ENCODE measurements around the gene CACNA1D.

DNA sequence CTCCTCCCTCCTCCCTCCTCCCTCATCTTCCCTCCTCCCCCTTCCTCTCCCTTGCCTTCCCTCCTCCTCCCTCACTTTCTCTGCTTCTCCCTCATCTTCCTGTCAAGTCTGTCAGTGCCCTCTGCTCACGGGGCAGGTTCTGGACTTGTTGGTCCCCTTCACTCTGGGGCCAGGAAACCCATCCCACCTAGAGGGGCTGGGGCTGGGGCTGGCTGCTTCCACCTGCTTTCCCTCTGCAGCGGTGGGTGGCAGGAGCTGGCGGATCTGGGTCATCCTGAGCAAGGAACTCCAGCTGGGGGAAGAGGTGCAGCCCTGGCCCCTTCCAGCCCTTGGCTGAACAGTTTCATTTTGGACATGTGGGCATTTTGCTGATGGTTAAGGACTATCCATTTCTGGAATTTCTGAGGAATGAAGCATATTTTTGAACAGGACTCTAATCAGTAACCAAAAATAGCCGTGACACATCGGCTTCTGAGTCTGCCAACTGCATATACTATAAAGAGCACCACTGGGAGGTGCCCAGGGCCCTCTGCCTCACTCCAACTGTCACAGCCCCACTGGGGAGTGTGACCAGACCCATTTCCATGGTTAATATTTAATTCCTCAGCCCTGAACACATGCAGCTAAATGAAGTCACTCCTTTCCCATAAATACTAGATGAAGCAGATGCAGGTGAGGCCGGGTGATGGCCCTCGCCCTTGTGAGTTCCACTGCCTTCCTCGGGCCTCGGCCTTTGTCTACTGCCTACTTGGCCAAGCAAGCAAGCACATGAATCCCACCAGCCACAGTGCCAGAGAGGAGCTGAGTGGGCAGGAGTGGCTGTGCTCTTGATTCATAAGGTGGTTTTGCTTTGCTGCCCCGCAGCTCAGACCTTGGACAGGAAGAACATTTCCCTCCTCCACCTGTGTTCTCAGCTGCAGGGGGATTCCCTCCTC, 312.0 kb downstream of the CACNA1D start:
- TF ChIP-seq, protein P1, sequence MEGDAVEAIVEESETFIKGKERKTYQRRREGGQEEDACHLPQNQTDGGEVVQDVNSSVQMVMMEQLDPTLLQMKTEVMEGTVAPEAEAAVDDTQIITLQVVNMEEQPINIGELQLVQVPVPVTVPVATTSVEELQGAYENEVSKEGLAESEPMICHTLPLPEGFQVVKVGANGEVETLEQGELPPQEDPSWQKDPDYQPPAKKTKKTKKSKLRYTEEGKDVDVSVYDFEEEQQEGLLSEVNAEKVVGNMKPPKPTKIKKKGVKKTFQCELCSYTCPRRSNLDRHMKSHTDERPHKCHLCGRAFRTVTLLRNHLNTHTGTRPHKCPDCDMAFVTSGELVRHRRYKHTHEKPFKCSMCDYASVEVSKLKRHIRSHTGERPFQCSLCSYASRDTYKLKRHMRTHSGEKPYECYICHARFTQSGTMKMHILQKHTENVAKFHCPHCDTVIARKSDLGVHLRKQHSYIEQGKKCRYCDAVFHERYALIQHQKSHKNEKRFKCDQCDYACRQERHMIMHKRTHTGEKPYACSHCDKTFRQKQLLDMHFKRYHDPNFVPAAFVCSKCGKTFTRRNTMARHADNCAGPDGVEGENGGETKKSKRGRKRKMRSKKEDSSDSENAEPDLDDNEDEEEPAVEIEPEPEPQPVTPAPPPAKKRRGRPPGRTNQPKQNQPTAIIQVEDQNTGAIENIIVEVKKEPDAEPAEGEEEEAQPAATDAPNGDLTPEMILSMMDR (IDR thresholded peaks at IDR 0.05): no peak
- no peak for TF ChIP-seq EP300 (IDR thresholded peaks at IDR 0.05)

All from esophagus muscularis mucosa (tissue), 3 donors.